RWPE2 (cell line): ENCODE data around the gene TMEM63C.

Experiments
- ATAC-seq: fragments of 200-7000 bp; cut with Tn5 transposase; 3 replicates; pipeline ENCODE4 v1.9.1; 2021; ENCODE audit warnings: low read depth
- DNase-seq: peaks from one replicate; pipeline ENCODE4 v3.0.0-alpha.2; 2020; ENCODE audit warnings: low spot score
- H3K27ac ChIP-seq: fragments of 450-650 bp; 2 replicates; pipeline ENCODE4 v1.5.1; 2017; ENCODE audit warnings: mild to moderate bottlenecking; ENCODE audit not compliant: poor library complexity, severe bottlenecking
- H3K27me3 ChIP-seq: fragments of 250-450 bp; sonication (Bioruptor Pico); 2 replicates; pipeline ENCODE4 v1.5.1; 2021; ENCODE audit warnings: mild to moderate bottlenecking, moderate library complexity; ENCODE audit not compliant: insufficient read depth, poor library complexity, severe bottlenecking
- H3K36me3 ChIP-seq: fragments of 250-450 bp; sonication (Bioruptor Pico); 2 replicates; pipeline ENCODE4 v1.5.1; 2020; ENCODE audit warnings: low read depth, mild to moderate bottlenecking, moderate library complexity
- H3K4me1 ChIP-seq: fragments of 250-450 bp; sonication (Bioruptor Pico); 2 replicates; pipeline ENCODE4 v1.5.1; 2021; ENCODE audit warnings: mild to moderate bottlenecking, moderate library complexity; ENCODE audit not compliant: insufficient read depth, poor library complexity, severe bottlenecking
- H3K4me3 ChIP-seq: fragments of 250-450 bp; sonication (Bioruptor Pico); 2 replicates; pipeline ENCODE4 v1.5.1; 2021; ENCODE audit warnings: mild to moderate bottlenecking, moderate library complexity; ENCODE audit not compliant: severe bottlenecking
- H3K9me3 ChIP-seq: fragments of 250-450 bp; sonication (Bioruptor Pico); 2 replicates; pipeline ENCODE4 v1.5.1; 2021; ENCODE audit warnings: mild to moderate bottlenecking, moderate library complexity; ENCODE audit not compliant: severe bottlenecking
- CTCF ChIP-seq: fragments of 450-650 bp; IDR thresholded peaks from one replicate; pipeline ENCODE4 v1.5.1; 2017; ENCODE audit warnings: mild to moderate bottlenecking, moderate library complexity; ENCODE audit not compliant: poor library complexity, severe bottlenecking

The TMEM63C gene

GRCh38 chr14:77212097-77212870, 30.7 kb downstream of the TMEM63C start:
- Histone ChIP-seq H3K27me3 (peaks cover 8% of the 10 kb centered on the region), H3K36me3 (no peaks in the 10 kb centered on the region), H3K9me3 (no peaks in the 10 kb centered on the region), H3K27ac (no peak overlapping the region), H3K4me1 (no peaks in the 10 kb centered on the region), H3K4me3 (no peak overlapping the region)
- ATAC-seq (no peak), DNase-seq (no peak)
- no peak for TF ChIP-seq CTCF

- H3K27me3 ChIP-seq = peaks cover 8% of the 10 kb centered on the region
- DNase-seq = no peak
- no peak overlapping the region for H3K4me3 ChIP-seq
- ATAC-seq = peak; percentile 92
- H3K9me3 ChIP-seq = no peaks in the 10 kb centered on the region
- H3K27ac ChIP-seq = no peak overlapping the region
- no peaks in the 10 kb centered on the region for H3K4me1 ChIP-seq
- TF ChIP-seq CTCF = peak; percentile 89
- H3K36me3 ChIP-seq = no peaks in the 10 kb centered on the region
Measured at GRCh38 chr14:77212943-77213678, 31.5 kb downstream of the TMEM63C start.

GRCh38 chr14:77213679-77214016, 32.0 kb downstream of the TMEM63C start:
- TF ChIP-seq CTCF = peak; percentile 56
- Histone ChIP-seq H3K36me3 (no peaks in the 10 kb centered on the region), H3K4me1 (no peaks in the 10 kb centered on the region), H3K27ac (no peak overlapping the region), H3K4me3 (no peak overlapping the region), H3K9me3 (no peaks in the 10 kb centered on the region), H3K27me3 (peaks cover 8% of the 10 kb centered on the region)
- ATAC-seq = no peak
- no peak for DNase-seq

GRCh38 chr14:77214216-77214615, 32.6 kb downstream of the TMEM63C start:
- Histone ChIP-seq H3K4me1 (no peaks in the 10 kb centered on the region), H3K27ac (no peak overlapping the region), H3K4me3 (no peak overlapping the region), H3K36me3 (no peaks in the 10 kb centered on the region), H3K9me3 (no peaks in the 10 kb centered on the region), H3K27me3 (peaks cover 8% of the 10 kb centered on the region)
- no peak for ATAC-seq
- TF ChIP-seq CTCF = no peak
- no peak for DNase-seq

GRCh38 chr14:77217551-77217950, 36.0 kb downstream of the TMEM63C start:
- Histone ChIP-seq H3K4me3 (no peak overlapping the region), H3K27ac (no peak overlapping the region), H3K9me3 (no peaks in the 10 kb centered on the region), H3K4me1 (no peaks in the 10 kb centered on the region), H3K36me3 (no peaks in the 10 kb centered on the region), H3K27me3 (peaks cover 8% of the 10 kb centered on the region)
- DNase-seq (no peak), ATAC-seq (no peak)
- TF ChIP-seq CTCF = no peak
